ENCODE results near the gene FNDC11.
A peak's percentile ranks its signal among the peaks of the same experiment; 100 is the strongest.
"Not testable (repeated sequence)": the region's sequence is repeated elsewhere in the genome, so short reads cannot be mapped to it uniquely, and the experiment has no call there.

FNDC11 gene, protein sequence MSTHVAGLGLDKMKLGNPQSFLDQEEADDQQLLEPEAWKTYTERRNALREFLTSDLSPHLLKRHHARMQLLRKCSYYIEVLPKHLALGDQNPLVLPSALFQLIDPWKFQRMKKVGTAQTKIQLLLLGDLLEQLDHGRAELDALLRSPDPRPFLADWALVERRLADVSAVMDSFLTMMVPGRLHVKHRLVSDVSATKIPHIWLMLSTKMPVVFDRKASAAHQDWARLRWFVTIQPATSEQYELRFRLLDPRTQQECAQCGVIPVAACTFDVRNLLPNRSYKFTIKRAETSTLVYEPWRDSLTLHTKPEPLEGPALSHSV

GRCh38 chr20:63553933-63554290 lies at the start of gene FNDC11:
Gene FNDC11 (plus strand): TSS chr20:63554159. CDS start chr20:63555664, 1,505 bp downstream.
- peak; percentile 65 for DNase-seq (ENCODE audit: low spot score)

GRCh38 chr20:63504642-63505041 lies 49.3 kb upstream of the FNDC11 start:
- no peak for DNase-seq (ENCODE audit: low spot score)

GRCh38 chr20:63505281-63505680 lies 48.7 kb upstream of the FNDC11 start:
- no peak for DNase-seq (ENCODE audit: low spot score)

DNA sequence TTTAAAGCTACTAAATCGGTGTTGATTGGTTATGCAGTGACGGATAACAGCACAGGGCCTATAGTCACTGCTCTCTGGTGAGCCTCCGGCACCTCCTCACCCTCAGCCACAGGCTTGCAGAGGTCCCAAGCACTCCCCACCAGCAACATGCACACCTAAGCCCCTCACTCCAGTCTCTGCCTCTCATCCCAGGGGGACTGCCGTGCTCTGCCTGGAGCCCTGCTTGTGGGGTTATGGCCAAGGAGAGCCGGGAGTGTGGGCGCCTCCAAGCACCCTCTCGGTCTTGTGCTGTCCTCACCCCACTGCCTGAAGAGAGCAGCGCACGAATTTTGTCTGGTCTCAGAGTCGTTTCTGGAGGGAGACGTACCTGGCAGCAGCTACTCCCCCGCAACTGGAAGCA lies 48.2 kb upstream of the FNDC11 start:
- no peak for DNase-seq (ENCODE audit: low spot score)

- no peak for DNase-seq (ENCODE audit: low spot score)
These were observed 46.7 kb upstream of the FNDC11 start for GRCh38 chr20:63507083-63507743.

DNA sequence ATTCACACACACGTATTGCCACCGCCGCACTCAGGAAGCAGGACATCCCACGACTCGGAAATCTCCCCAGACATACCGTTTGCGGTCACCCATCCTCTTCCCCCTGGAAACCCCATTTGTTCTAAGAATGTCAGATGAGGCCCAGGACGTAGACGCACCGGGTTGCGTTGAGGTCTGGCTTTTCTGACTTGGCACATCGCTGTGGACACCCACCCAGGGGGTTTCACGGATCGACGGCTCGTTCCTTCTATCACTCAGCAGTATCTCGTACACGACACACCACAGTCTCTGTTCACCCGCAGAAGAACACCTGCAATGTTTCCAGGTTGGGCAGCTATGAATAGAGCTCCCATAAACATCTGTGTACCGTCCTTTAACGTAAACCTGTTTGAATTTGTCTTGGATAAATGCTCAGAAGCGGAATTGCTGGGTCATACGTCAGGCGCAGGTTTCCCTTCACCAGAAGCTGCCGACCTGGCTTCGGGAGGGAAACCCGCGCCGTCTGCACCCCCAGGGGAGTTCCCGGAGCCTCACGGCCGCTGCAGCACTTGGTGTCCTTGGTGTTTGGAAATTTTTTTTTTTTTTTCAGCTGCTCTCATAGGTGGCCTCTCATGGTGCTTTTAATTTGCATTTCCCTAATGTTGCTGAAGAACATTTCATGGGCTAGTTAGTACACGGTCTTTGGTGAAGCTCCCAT lies 45.7 kb upstream of the FNDC11 start:
- peak; percentile 22 for DNase-seq (ENCODE audit: low spot score)

- no peak for DNase-seq (ENCODE audit: low spot score)
These were observed 44.8 kb upstream of the FNDC11 start for GRCh38 chr20:63509088-63509564.

DNA sequence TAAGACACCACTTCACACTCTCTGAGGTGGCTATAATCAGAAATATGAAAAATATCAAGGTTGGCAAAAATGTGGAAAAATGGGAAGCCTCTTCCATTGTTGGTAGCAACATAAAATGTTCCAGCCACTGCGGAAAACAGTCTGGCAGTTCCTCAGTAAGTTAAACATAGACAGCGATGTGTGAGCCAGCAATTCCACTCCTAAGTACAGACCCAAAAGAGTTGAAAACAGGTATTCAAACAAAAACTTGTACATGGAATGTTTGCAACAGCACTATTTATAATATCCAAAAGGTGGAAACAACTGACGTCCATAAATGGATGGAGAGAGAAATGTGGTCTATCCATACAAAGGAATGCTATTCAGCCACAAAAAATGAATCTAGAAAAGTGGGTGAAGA lies 40.8 kb upstream of the FNDC11 start:
- no peak for DNase-seq (ENCODE audit: low spot score)

DNA sequence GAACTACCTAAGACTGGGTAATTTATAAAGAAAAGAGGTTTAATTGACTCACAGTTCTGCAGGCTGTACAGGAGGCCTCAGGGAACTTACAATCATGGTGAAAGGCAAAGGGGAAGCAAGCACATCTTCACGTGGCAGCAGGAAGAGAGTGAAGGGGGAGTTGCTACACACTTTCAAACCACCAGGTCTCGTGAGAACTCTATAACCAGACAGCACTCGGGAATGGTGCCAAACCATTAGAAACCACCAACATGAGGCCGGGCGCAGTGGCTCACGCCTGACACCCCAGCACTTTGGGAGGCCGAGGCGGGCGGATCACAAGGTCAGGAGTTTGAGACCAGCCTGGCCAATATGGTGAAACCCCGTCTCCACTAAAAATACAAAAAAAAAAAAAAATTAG lies 39.4 kb upstream of the FNDC11 start:
- not testable (repeated sequence) for DNase-seq (ENCODE audit: low spot score)

GRCh38 chr20:63517376-63518309 lies 36.3 kb upstream of the FNDC11 start:
- DNase-seq (ENCODE audit: low spot score): peak; percentile 15

DNA sequence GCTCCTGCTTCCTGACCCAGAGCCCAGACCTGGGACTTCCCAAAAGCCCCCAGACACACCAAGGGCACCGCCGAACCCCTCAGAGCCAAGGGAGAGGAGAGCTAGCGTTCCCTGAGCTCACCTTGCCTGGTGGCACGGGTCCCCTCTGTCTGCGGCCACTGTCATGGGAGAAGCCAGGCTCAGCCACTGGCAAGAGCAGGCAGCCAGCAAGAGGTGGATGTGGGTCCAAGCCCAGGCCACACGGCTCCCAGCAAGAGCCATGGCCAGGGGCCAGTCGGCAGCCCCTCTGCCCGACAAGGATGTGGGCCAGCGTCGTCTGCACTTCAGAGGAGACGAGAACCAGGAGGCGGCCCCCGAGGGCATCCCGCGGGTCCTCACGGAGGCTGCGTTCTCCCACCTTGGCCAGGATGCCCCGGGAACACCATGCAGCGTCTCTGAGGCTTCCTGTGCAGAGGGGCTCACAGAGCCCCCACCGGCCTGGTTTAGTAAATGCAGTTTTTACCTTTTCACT lies 35.6 kb upstream of the FNDC11 start:
- peak; percentile 20 for DNase-seq (ENCODE audit: low spot score)

GRCh38 chr20:63518946-63519667 lies 34.9 kb upstream of the FNDC11 start:
- DNase-seq (ENCODE audit: low spot score): peak; percentile 27

- DNase-seq (ENCODE audit: low spot score): peak; percentile 88
These were observed 34.1 kb upstream of the FNDC11 start for GRCh38 chr20:63519668-63520503.

DNA sequence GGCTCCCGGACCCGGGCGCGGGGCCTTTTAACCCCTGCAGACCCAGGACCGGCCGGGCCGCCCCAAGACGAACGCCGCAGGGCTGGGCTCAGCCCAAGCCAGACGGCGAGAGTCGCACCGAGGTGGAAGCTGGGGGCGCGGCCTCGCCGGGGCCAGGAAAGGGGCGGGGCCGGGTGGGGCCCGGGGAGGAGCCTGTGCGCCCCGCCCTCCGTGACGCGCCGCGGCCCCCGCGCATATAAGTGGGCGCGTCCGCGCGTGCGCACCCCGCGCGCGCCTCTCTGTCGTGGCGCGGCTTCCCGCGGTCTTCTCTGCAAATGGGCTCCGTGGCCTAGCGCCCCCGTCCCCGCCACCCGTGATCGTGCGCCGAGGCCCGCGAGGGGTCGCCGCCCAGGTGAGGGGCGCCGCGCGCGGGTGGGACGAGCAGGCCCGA lies 33.4 kb upstream of the FNDC11 start, which contains the start of gene PPDPF:
Gene PPDPF, plus strand, starts transcription at position 262 of the 430 bp plus-strand sequence. CDS start 544 bp downstream, outside the sequence.
- peak; percentile 100 for DNase-seq (ENCODE audit: low spot score)

DNA sequence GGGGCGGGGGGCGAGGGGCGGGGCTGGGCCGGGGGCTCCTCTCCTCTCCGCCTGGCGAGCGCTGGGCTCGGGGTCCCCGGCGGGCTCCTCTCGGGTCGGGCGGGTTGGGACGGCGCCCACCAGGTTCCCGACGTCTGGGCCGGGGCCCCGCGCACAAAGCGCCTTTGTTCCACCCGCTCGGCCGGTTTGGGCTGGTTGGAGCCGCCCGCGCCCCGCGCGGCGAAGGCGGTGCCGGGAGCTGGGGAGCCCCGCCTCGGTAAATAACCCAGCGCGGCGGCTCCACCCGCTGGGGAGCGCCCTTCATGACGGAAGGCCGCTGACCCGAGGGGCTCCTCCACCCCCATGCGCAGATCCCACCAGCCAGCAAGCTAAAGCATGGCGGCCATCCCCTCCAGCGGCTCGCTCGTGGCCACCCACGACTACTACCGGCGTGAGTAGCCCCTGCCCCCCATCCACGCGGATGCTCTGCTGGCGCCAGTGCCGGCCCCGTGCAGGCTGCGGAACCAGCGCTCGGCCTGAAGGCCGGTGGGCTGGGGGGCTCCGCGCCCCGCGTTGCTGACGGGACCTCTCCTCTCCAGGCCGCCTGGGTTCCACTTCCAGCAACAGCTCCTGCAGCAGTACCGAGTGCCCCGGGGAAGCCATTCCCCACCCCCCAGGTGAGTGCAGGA lies 32.9 kb upstream of the FNDC11 start:
- peak; percentile 87 for DNase-seq (ENCODE audit: low spot score)

DNA sequence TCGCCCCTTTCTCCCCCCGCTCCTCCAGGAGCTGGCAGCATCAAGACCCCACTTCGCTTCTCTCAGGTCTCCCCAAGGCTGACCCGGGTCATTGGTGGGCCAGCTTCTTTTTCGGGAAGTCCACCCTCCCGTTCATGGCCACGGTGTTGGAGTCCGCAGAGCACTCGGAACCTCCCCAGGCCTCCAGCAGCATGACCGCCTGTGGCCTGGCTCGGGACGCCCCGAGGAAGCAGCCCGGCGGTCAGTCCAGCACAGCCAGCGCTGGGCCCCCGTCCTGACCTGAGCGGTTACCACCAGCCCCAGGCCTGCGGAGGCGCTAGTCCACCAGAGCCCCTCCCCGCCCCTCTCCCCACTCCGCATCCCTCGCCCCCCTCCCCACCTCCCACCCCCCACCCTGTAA lies 32.4 kb upstream of the FNDC11 start:
- peak; percentile 36 for DNase-seq (ENCODE audit: low spot score)

DNA sequence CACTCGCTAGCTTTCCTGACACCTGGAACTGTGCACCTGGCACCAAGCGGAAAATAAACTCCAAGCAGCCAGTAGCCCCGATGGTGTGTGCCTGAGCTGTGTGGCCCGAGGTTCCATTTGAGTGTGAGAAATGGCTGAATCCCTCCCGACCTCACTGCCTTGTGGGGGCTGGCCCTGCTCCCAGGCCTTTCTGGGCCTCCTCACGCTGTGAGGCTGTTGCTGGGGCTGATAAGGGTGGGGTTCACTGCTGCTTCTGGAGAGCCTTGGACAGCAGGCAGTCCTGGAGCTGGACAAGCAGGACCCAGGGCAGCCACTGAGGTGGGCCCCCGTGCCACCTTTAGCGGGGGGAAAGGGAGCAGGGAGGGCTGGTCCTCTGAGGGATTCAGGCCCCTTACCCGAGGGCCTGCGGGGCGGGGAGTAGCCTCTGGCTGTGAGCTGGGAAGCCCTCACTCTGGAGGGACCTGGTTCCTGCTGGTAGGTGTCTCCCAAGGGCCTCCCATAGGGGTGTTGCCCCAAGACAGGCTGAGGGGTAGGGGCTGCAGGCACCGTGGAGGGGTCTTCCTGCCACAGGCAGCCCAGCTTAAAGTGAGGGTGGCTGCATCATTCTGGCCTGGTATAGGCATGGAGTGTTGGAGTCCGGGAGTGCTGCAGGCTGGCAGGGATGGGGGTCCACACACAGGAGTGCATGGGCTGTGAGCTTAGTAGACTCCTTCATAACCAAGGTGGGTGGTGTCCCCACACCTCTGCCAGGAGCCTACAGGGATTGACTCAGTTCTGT lies 31.7 kb upstream of the FNDC11 start:
- DNase-seq (ENCODE audit: low spot score): peak; percentile 19

GRCh38 chr20:63522981-63523611 lies 30.9 kb upstream of the FNDC11 start:
- no peak for DNase-seq (ENCODE audit: low spot score)

Measured in D341Med (cell line).